IPS DF 6.9 (cell line): Measurements from ENCODE around the gene HLA-DRA.
"Not testable (repeated sequence)": the region's sequence is repeated elsewhere in the genome, so short reads cannot be mapped to it uniquely, and the experiment has no call there.

Source experiments
- DNase-seq: peaks from one replicate; pipeline ENCODE4 v3.0.0-alpha.2; 2013; ENCODE audit warnings: low read depth, low spot score
- H3K27ac ChIP-seq: one replicate; pipeline ENCODE4 v1.5.1; 2013; ENCODE audit warnings: low read length, control low read depth
- H3K27me3 ChIP-seq: 2 replicates; pipeline ENCODE4 v1.6.1; 2013; ENCODE audit warnings: mild to moderate bottlenecking, low read length; ENCODE audit not compliant: control insufficient read depth, insufficient read depth
- H3K36me3 ChIP-seq: 2 replicates; pipeline ENCODE4 v1.6.1; 2013; ENCODE audit warnings: low read length; ENCODE audit not compliant: control insufficient read depth, insufficient read depth
- H3K4me1 ChIP-seq: 2 replicates; pipeline ENCODE4 v1.6.1; 2013; ENCODE audit warnings: low read length; ENCODE audit not compliant: control insufficient read depth, insufficient read depth
- H3K4me3 ChIP-seq: 2 replicates; pipeline ENCODE4 v1.5.1; 2013; ENCODE audit warnings: mild to moderate bottlenecking, low read length
- H3K9me3 ChIP-seq: 2 replicates; pipeline ENCODE4 v1.6.1; 2013; ENCODE audit warnings: low read length, inconsistent platforms; ENCODE audit not compliant: control insufficient read depth, insufficient read depth
- WGBS: extraction: QIAGEN DNeasy Blood & Tissue Kit; methylation state at CpG from one replicate; pipeline ENCODE4 v1.1.7; 2013; ENCODE audit warnings: mixed read lengths, missing lambda C conversion rate; ENCODE audit not compliant: insufficient read length, insufficient coverage; 5-methylcytosine and 5-hydroxymethylcytosine counted together

The HLA-DRA gene

DNA sequence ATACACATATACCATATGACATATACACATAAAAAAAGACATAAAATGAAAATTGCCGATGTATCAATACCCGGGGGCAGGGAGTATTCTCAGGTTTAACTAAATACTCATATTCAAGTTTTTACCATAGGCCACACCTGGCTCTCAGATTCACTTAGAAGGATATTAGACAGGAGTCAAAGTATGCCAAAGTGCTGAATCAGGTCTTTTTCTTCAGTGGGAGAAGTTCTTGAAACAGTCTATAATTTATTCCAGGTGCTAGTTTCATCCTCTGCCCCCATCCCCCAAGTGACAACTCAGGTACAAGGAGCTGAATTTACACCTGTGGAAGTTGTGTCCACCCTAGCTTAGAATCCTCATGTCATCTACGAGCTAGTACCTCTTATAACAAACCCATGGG, 8.5 kb upstream of the HLA-DRA start:
- no peaks in the 10 kb centered on the region for H3K4me1 ChIP-seq
- WGBS = no CpG with 5 or more reads among the region's 3 CpGs
- H3K9me3 ChIP-seq = no peaks in the 10 kb centered on the region
- H3K27ac ChIP-seq = no peak overlapping the region
- no peak for DNase-seq
- no peaks in the 10 kb centered on the region for H3K36me3 ChIP-seq
- no peak overlapping the region for H3K4me3 ChIP-seq
- no peaks in the 10 kb centered on the region for H3K27me3 ChIP-seq

DNA sequence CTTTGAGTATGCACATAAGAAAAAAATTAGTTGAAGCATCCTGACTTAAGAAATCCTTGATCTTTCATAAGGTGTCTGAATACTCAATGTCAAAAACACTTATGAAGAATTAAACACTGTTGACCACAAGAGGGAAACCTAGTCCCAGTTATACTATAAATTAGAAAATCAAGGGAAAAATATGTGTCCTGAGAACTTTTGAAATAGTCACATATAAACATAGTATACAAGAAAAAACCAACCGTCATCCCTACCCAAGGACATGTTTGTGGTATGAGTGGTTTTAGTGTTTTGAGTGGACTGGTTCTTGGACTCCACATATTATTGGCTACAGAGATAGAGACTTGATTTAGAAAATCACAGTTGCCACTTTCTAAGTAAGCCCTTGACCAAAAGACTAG, 7.6 kb upstream of the HLA-DRA start:
- DNase-seq = no peak
- Histone ChIP-seq H3K4me3 (no peak overlapping the region), H3K27ac (no peak overlapping the region), H3K9me3 (no peaks in the 10 kb centered on the region), H3K27me3 (no peaks in the 10 kb centered on the region), H3K4me1 (no peaks in the 10 kb centered on the region), H3K36me3 (no peaks in the 10 kb centered on the region)
- no CpG with 5 or more reads among the region's 1 CpG for WGBS

DNA sequence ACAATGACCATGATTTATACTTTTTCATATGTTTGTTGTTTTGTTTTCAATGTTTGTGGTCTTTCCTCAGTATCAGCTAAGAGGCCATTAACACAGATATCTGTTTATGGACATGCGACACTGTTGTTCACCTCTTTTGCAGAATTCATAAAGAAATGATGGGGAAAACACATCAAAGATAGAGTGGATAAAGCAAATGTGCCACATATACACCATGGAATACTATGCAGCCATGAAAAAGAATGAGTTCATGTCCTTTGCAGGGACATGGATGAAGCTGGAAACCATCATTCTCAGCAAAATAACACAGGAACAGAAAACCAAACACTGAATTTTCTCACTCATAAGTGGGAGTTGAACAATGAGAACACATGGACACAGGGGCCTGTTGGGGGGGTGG, 5.7 kb upstream of the HLA-DRA start:
- not testable (repeated sequence) for H3K9me3 ChIP-seq, H3K36me3 ChIP-seq, H3K4me1 ChIP-seq, H3K27me3 ChIP-seq, H3K4me3 ChIP-seq, H3K27ac ChIP-seq, DNase-seq
- WGBS = no CpG with 5 or more reads among the region's 1 CpG

DNA sequence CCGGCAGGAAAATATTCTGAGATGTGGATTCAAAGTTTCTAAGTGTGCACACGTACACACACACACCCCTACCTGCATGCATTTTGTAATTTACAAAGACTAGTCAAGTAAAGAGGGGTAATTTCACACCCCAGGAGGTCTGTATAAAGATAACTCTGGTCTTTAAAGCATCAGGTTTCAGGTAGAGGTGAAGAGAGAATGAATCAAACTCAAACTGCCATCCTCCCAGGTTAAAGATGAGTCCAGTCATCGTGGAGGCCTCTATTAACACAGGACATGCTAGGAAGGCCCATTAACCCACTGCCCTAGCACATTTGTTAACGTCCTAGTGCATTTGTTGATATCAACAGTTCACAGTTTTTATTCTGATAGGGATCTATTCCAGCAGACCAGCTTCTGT, 3.5 kb upstream of the HLA-DRA start:
- Histone ChIP-seq H3K4me3 (no peak overlapping the region), H3K27ac (no peak overlapping the region), H3K9me3 (no peaks in the 10 kb centered on the region; the same call in 1 of the 2 replicates), H3K27me3 (no peaks in the 10 kb centered on the region), H3K4me1 (peaks cover 2% of the 10 kb centered on the region; the same call in 1 of the 2 replicates), H3K36me3 (no peaks in the 10 kb centered on the region)
- DNase-seq = no peak
- WGBS = no CpG with 5 or more reads among the region's 4 CpGs

DNA sequence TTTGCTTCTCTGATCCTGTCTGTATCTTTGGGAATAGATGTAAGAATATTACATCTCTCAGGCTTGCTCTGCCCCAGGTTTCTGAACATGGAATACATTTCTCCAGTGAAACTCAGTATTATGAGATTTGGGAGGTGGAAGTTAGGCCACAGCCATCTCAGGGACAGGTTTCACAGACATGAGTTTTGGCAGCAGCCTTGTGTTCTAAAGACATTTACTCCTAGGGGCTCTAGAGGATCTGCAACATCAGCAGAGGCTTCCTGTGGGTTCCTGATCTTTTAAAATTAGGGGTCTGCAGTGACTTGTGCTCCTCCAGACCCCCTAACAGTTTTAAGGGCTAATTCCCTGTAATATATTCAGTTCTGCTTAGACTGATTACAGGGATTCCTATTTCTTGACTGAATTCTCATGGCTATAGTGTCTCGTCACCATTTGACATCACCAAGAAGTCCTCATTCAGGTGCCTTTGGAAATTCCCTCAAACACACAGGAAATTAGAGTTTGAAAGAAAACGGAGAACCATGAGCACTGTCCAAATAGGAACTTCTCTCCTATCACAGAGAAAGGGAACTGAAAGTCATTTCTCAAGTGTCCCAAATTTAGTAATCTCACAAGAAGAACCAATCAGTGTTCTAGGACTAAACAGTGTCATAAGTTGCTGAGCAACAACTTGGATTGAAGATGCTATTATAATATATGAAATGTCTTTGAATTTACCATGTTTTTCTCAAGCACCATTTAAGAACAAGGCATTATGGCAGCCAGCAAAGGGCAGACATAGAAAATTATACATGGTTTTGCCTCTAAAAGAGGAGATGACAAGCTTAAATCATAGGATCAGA, 2.5 kb upstream of the HLA-DRA start:
- Histone ChIP-seq H3K36me3 (no peaks in the 10 kb centered on the region), H3K9me3 (no peaks in the 10 kb centered on the region; the same call in 1 of the 2 replicates), H3K27me3 (no peaks in the 10 kb centered on the region), H3K4me3 (no peak overlapping the region), H3K27ac (no peak overlapping the region), H3K4me1 (peaks cover 2% of the 10 kb centered on the region; the same call in 1 of the 2 replicates)
- WGBS = no CpG with 5 or more reads among the region's 2 CpGs
- DNase-seq = no peak

DNA sequence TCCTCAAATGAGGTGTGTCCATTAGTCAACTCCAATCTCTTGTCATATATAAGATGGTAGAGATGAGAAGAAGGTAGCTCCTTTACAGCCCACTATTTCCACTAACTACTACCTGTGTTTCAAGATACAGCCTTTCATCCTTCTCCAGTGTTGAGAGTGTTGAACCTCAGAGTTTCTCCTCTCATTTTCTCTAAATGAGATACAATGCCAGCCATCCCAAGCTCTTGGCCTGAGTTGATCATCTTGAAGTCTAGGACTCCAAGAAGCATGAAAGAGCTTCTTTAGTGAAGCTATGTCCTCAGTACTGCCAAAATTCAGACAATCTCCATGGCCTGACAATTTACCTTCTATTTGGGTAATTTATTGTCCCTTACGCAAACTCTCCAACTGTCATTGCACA, 548 bp upstream of the HLA-DRA start:
- Histone ChIP-seq H3K27me3 (no peaks in the 10 kb centered on the region), H3K9me3 (no peaks in the 10 kb centered on the region; the same call in 1 of the 2 replicates), H3K36me3 (no peaks in the 10 kb centered on the region), H3K4me3 (no peak overlapping the region), H3K27ac (no peak overlapping the region), H3K4me1 (peaks cover 2% of the 10 kb centered on the region; the same call in 1 of the 2 replicates)
- no peak for DNase-seq
- whole genome bisulfite sequencing = no CpG with 5 or more reads among the region's 1 CpG

DNA sequence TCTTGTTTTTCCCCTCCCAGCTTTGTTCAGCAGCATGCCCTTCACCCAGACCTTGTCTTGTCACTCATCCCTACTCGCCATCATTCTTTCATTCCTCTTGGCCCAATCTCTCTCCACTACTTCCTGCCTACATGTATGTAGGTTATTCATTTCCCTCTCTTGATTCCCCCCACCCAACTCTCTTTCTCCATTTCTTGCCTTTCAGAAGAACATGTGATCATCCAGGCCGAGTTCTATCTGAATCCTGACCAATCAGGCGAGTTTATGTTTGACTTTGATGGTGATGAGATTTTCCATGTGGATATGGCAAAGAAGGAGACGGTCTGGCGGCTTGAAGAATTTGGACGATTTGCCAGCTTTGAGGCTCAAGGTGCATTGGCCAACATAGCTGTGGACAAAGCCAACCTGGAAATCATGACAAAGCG, 2.6 kb downstream of the HLA-DRA start:
- Histone ChIP-seq H3K36me3 (no peaks in the 10 kb centered on the region), H3K27me3 (no peaks in the 10 kb centered on the region), H3K4me1 (peaks cover 2% of the 10 kb centered on the region; the same call in 1 of the 2 replicates), H3K9me3 (no peaks in the 10 kb centered on the region; the same call in 1 of the 2 replicates), H3K4me3 (no peak overlapping the region), H3K27ac (no peak overlapping the region)
- no peak for DNase-seq
- no CpG with 5 or more reads among the region's 7 CpGs for WGBS

DNA sequence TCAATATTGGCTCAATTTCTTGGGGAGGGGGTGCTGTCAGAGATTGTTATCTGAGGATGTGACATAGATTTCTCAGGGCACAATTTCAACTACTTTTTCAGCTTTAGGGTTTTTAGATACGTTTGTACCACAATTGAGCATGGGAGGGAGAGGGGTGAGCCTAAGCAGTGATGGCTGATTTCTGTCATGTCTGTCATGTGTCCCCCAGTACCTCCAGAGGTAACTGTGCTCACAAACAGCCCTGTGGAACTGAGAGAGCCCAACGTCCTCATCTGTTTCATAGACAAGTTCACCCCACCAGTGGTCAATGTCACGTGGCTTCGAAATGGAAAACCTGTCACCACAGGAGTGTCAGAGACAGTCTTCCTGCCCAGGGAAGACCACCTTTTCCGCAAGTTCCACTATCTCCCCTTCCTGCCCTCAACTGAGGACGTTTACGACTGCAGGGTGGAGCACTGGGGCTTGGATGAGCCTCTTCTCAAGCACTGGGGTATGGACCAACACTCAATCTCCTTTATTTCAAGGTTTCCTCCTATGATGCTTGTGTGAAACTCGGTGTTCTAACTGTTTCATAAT, 3.4 kb downstream of the HLA-DRA start:
- no CpG with 5 or more reads among the region's 8 CpGs for WGBS
- H3K27me3 ChIP-seq = no peaks in the 10 kb centered on the region
- H3K9me3 ChIP-seq = no peaks in the 10 kb centered on the region; the same call in 1 of the 2 replicates
- no peaks in the 10 kb centered on the region for H3K36me3 ChIP-seq
- H3K27ac ChIP-seq = no peak overlapping the region
- H3K4me3 ChIP-seq = no peak overlapping the region
- no peak for DNase-seq
- peaks cover 2% of the 10 kb centered on the region; the same call in 1 of the 2 replicates for H3K4me1 ChIP-seq

DNA sequence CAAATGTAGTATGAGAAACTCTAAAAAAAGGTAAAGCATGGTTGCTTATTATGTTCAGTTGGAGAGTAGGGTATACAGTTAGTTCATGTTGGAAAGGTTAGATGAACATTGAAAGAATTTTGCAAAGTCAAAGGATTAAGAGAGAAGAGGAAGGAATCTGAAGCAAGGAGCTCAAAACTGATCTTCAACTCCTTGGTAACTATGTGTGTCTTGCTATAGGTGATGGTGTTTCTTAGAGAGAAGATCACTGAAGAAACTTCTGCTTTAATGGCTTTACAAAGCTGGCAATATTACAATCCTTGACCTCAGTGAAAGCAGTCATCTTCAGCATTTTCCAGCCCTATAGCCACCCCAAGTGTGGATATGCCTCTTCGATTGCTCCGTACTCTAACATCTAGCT, 4.7 kb downstream of the HLA-DRA start:
- H3K4me1 ChIP-seq = peaks cover 2% of the 10 kb centered on the region; the same call in 1 of the 2 replicates
- no peaks in the 10 kb centered on the region; the same call in 1 of the 2 replicates for H3K9me3 ChIP-seq
- no peak overlapping the region for H3K4me3 ChIP-seq
- no peak overlapping the region for H3K27ac ChIP-seq
- H3K36me3 ChIP-seq = no peaks in the 10 kb centered on the region
- no peaks in the 10 kb centered on the region for H3K27me3 ChIP-seq
- DNase-seq = no peak
- WGBS = no CpG with 5 or more reads among the region's 2 CpGs

DNA sequence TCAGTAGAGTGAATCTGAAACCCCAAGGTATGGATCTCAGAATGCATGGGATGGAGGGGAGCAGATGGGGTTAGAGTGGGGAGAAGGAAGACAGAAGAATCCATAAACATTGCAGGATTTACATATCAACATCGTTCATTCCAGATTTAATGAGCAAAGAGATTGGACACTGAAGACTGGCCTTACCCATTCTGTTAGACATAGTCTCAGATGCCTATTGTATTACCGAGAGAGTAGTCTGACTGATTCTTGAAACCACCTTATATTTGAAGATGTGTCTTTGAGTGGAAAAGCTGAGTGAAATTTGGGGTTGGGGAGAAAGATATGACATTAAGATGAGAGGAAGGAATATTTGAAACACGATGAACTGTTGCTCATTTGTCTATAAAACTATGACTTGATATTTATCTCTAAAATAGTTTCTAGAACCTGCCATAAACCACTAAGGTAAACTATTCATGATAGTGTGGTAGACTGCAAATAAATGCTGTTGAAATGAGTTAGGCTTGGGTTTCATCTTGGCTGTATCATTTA, 5.7 kb downstream of the HLA-DRA start:
- WGBS = no CpG with 5 or more reads among the region's 3 CpGs
- Histone ChIP-seq H3K27ac (no peak overlapping the region), H3K9me3 (no peaks in the 10 kb centered on the region), H3K27me3 (no peaks in the 10 kb centered on the region), H3K4me1 (no peaks in the 10 kb centered on the region), H3K4me3 (no peak overlapping the region), H3K36me3 (no peaks in the 10 kb centered on the region)
- no peak for DNase-seq
